Ovary (tissue), 9 donors: Measurements from ENCODE around the gene DEPDC1B. TPM values are rescaled to one million over a fixed set of nuclear protein-coding genes. Genes with fewer than 3 reads are reported as not detected.

Experiments
- DNase-seq, 5 donors: peaks; one replicate each; pipeline ENCODE4 v3.0.0-alpha.2; 2019 to 2020
- H3K27ac ChIP-seq, 2 donors: fragments of 200-600 bp; one replicate each; pipeline versions ENCODE4 v1.5.1 to v1.8.0; 2019 to 2022
- H3K27me3 ChIP-seq: fragments of 200-600 bp; one replicate; pipeline ENCODE4 v1.8.0; 2022
- H3K36me3 ChIP-seq: fragments of 200-600 bp; sonication (generic); one replicate; pipeline ENCODE4 v1.5.1; 2019
- H3K4me1 ChIP-seq: one replicate; pipeline ENCODE4 v1.8.1; 2013; ENCODE audit warnings: mild to moderate bottlenecking, moderate library complexity; ENCODE audit not compliant: insufficient read depth
- H3K4me3 ChIP-seq: fragments of 200-600 bp; sonication (generic); one replicate; pipeline ENCODE4 v1.5.1; 2017
- H3K9me3 ChIP-seq, 2 donors: fragments of 200-600 bp in 1 of 2; sonication (generic) in 1 of 2; one replicate each; pipeline versions ENCODE4 v1.5.1 to v1.8.1; 2013 to 2019; ENCODE audit warnings: mild to moderate bottlenecking in 1 of 2, moderate library complexity in 1 of 2
- EP300 ChIP-seq: sonication (generic); formaldehyde crosslinking; IDR thresholded peaks from one replicate; pipeline ENCODE4 v1.6.1; 2017; ENCODE audit warnings: antibody characterized with exemption
- POLR2A ChIP-seq: fragments of 450-650 bp; IDR thresholded peaks from one replicate; pipeline ENCODE4 v1.6.1; 2017; ENCODE audit warnings: antibody characterized with exemption, mild to moderate bottlenecking, moderate library complexity
- WGBS, 3 donors: extraction: QIAGEN DNeasy Blood & Tissue Kit in 1 of 3; methylation state at CpG; one replicate each; pipeline versions ENCODE4 v1.1.5 to v1.1.7; 2013 to 2017; 5-methylcytosine and 5-hydroxymethylcytosine counted together
- intact Hi-C, 4 donors: fragments of 100-400 bp; cut with DNase I; formaldehyde crosslinking; loops; one replicate each; pipeline versions ENCODE4 v1.11.0 to v1.15.1; 2022 to 2023
- polyA plus RNA-seq, 2 donors: library from polyadenylated mRNA; stranded (reverse); fragments of 200-250 nt in 1 of 2; fragments of 350-450 nt in 1 of 2; fragmentation: Illumina TruSeq in 1 of 2; extraction: RNeasy Lipid Tissue Mini Kit (QIAGEN cat#74804) in 1 of 2; gene quantifications; one replicate each; pipeline ENCODE4 v1.2.3, GENCODE V29; 2013 to 2014
- total RNA-seq, 7 donors: library from RNA; depleted of rRNA in 2 of 7; stranded (reverse); fragments of >200 nt in 2 of 7; fragmentation: NEBNext Ultra II Directional in 3 of 7; extraction: Animal tissue kit (Norgen Biotek cat#: 25700) in 3 of 7; gene quantifications; one replicate each; pipeline versions ENCODE4 v1.1.0 to v1.2.4, GENCODE V29; 2016 to 2023
- TF ChIP-seq, protein P1 (sequence below), 3 donors: fragments of 450-650 bp in 2 of 3; fragments of 200-600 bp in 1 of 3; IDR thresholded peaks; one replicate each; pipeline versions ENCODE4 v1.5.1 to v1.8.0; 2016 to 2022; ENCODE audit warnings: antibody characterized with exemption in 3 of 3, mild to moderate bottlenecking in 1 of 3
- donor health status: DM: no; HTN: no; CAD: no; lungs with moderate emphysema.
- donor health status: DM: no; HTN: no; CAD: no.
- donor health status: Bipolar disorder and iron deficiency.
- donor health status: DM: yes; HTN: yes; CAD: no.
- donor health status: DM: no; HTN: no; CAD: no.
- donor health status: DM: yes; HTN: yes; CAD: no.

Gene DEPDC1B
- total and polyA plus RNA-seq, 9 donors, result 0.36 to 1.2 (median 0.65) TPM; not detected in 3

DNA sequence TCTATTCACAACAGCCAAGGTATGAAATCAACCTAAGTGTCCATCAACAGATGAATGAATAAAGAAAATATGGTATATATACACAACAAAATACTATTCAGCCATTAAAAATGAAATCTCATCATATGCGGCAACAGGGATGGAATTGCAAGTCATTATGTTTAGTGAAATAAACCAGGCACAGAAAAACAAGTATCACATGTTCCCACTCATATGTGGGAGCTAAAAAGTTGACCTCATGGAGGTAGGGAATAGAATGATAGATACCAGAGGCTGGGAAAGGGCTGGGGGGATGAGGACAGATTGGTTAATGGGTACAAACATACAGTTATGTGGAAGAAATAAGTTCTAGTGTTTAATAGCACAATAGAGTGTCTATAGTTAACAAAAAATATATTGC is 149.7 kb downstream of the DEPDC1B start:
- Histone ChIP-seq H3K4me3 (no peak overlapping the region), H3K27ac (no peak overlapping the region), H3K9me3 (no peaks in the 10 kb centered on the region), H3K36me3 (no peaks in the 10 kb centered on the region), H3K4me1 (no peaks in the 10 kb centered on the region), H3K27me3 (no peaks in the 10 kb centered on the region)
- WGBS, 3 donors, result 92 to 99% (median 95%) methylated on average over 1 of the region's 1 CpG
- no peak for DNase-seq
- intact Hi-C loops, result no loop called here
- TF ChIP-seq POLR2A (no peak), EP300 (no peak)
- TF ChIP-seq, protein P1, sequence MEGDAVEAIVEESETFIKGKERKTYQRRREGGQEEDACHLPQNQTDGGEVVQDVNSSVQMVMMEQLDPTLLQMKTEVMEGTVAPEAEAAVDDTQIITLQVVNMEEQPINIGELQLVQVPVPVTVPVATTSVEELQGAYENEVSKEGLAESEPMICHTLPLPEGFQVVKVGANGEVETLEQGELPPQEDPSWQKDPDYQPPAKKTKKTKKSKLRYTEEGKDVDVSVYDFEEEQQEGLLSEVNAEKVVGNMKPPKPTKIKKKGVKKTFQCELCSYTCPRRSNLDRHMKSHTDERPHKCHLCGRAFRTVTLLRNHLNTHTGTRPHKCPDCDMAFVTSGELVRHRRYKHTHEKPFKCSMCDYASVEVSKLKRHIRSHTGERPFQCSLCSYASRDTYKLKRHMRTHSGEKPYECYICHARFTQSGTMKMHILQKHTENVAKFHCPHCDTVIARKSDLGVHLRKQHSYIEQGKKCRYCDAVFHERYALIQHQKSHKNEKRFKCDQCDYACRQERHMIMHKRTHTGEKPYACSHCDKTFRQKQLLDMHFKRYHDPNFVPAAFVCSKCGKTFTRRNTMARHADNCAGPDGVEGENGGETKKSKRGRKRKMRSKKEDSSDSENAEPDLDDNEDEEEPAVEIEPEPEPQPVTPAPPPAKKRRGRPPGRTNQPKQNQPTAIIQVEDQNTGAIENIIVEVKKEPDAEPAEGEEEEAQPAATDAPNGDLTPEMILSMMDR (IDR thresholded peaks at IDR 0.05), result no peak

DNA sequence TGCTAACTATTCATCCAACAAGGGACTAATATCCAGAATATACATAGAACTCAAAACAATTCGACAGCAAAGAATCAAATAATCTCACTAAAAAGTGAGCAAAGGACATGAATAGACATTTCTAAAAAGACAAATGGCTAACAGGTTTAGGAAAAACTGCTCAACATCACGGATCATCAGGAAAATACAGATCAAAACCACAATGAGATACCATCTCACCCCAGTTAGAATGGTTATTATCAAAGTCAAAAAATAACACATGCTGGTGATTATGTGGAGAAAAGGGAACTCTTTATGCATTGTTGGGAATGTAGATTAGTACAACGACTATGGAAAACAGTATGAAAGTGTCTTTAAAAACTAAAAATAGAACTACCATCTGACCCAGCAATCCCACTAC is 150.1 kb downstream of the DEPDC1B start:
- DNase-seq, result no peak
- Histone ChIP-seq H3K4me1 (no peaks in the 10 kb centered on the region), H3K27me3 (no peaks in the 10 kb centered on the region), H3K9me3 (no peaks in the 10 kb centered on the region), H3K4me3 (no peak overlapping the region), H3K27ac (no peak overlapping the region), H3K36me3 (no peaks in the 10 kb centered on the region)
- TF ChIP-seq EP300 (no peak), POLR2A (no peak)
- TF ChIP-seq, protein P1 (IDR thresholded peaks at IDR 0.05), result no peak
- intact Hi-C loops, result no loop called here
- WGBS, 3 donors, result 72 to 78% (median 76%) methylated on average over 3 of the region's 3 CpGs

Other genes with a start within 250 kb of the DEPDC1B start
- gene ELOVL7, start 144.1 kb upstream of the DEPDC1B start, total RNA-seq, result 1 to 10 TPM in 3 of 7 donors, under 1 TPM in 4; 0.13 to 5.9 (median 0.60) TPM
- gene ELOVL7, start 144.1 kb upstream of the DEPDC1B start, polyA plus RNA-seq, result 1 to 10 TPM in 1 of 2 donors, under 1 TPM in 1; 0.35 to 1.7 TPM
- gene ERCC8, start 244.9 kb upstream of the DEPDC1B start, total RNA-seq, result 10 to 100 TPM in 2 of 7 donors, 1 to 10 TPM in 5; 7.4 to 12.4 (median 8.7) TPM
- gene ERCC8, start 244.9 kb upstream of the DEPDC1B start, polyA plus RNA-seq, result 1 to 10 TPM; 6.2 to 7.5 TPM
- gene NDUFAF2, start 245.0 kb upstream of the DEPDC1B start, total RNA-seq, result 10 to 100 TPM; 24.8 to 39.7 (median 30.0) TPM
- gene NDUFAF2, start 245.0 kb upstream of the DEPDC1B start, polyA plus RNA-seq, result 10 to 100 TPM; 40.1 to 81.7 TPM